GM23248 (cell line): ENCODE data around the gene CBS.

Experiments
- EZH2 ChIP-seq: fragments of 200-600 bp; sonication (generic); IDR thresholded peaks from 2 replicates; pipeline ENCODE4 v1.6.1; 2018; ENCODE audit warnings: antibody characterized with exemption, mild to moderate bottlenecking; ENCODE audit not compliant: insufficient read depth, poor library complexity, severe bottlenecking
- EZH2phosphoT487 ChIP-seq: fragments of 200-600 bp; sonication (generic); IDR thresholded peaks from 2 replicates; pipeline ENCODE4 v1.6.1; 2018; ENCODE audit warnings: antibody characterized with exemption, moderate library complexity, mild to moderate bottlenecking, low read depth; ENCODE audit not compliant: insufficient read depth

- no peak for TF ChIP-seq EZH2phosphoT487
- no peak for TF ChIP-seq EZH2
Observed at GRCh38 chr21:43021191-43021590, 54.4 kb downstream of the CBS start.
